HG03354 (cell line): ENCODE results near the gene TSTD2.

Experiments used
- ATAC-seq: cut with Tn5 transposase; IDR thresholded peaks from one replicate; pipeline ENCODE4 v1.9.1; 2021; ENCODE audit warnings: mild to moderate bottlenecking; ENCODE audit not compliant: unreplicated experiment, poor library complexity, severe bottlenecking

The TSTD2 gene

GRCh38 chr9:97553141-97553540, 80.0 kb downstream of the TSTD2 start:
- no peak for ATAC-seq

- no peak for ATAC-seq
These were observed 81.9 kb downstream of the TSTD2 start for GRCh38 chr9:97551308-97551707.

- ATAC-seq = no peak
These were observed 82.8 kb downstream of the TSTD2 start for GRCh38 chr9:97550386-97550785.
